OCI-LY1 (cell line): ENCODE data around the gene PROM2.

ENCODE experiments used
- EZH2 ChIP-seq: fragments of 200-600 bp; sonication (generic), shearing (Covaris generic); IDR thresholded peaks from 2 replicates; pipeline ENCODE4 v1.8.0; 2017; ENCODE audit warnings: borderline replicate concordance, mixed run types, mild to moderate bottlenecking, antibody characterized with exemption, low read length, moderate library complexity, mixed read lengths
- TF ChIP-seq, protein P1 (sequence below): fragments of 200-600 bp; sonication (generic), shearing (Covaris generic); IDR thresholded peaks from 2 replicates; pipeline ENCODE4 v1.5.1; 2017; ENCODE audit warnings: mild to moderate bottlenecking, antibody characterized with exemption, low read length, moderate library complexity, mixed read lengths

DNA sequence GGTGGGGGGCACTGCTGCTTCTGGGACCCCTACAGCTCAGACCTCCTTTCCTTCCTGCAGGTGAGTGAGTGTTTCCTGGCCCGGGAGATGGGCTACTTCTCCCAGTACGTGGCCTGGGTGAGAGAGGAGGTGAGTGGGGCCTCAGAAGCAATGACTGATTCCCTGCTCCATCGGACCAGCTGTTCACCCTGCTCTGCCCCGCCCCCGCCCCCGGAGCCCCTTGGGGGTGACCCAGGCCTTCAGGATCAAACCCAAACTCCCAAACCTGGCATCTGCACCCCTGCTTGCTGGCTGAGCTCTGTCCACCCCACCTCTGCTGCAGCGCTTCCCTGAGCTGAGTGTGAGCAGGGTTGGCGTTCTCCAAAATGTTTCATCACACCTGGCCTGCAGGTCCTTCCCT lies 13.1 kb downstream of the PROM2 start:
- TF ChIP-seq, protein P1, sequence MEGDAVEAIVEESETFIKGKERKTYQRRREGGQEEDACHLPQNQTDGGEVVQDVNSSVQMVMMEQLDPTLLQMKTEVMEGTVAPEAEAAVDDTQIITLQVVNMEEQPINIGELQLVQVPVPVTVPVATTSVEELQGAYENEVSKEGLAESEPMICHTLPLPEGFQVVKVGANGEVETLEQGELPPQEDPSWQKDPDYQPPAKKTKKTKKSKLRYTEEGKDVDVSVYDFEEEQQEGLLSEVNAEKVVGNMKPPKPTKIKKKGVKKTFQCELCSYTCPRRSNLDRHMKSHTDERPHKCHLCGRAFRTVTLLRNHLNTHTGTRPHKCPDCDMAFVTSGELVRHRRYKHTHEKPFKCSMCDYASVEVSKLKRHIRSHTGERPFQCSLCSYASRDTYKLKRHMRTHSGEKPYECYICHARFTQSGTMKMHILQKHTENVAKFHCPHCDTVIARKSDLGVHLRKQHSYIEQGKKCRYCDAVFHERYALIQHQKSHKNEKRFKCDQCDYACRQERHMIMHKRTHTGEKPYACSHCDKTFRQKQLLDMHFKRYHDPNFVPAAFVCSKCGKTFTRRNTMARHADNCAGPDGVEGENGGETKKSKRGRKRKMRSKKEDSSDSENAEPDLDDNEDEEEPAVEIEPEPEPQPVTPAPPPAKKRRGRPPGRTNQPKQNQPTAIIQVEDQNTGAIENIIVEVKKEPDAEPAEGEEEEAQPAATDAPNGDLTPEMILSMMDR, result no peak
- no peak for TF ChIP-seq EZH2
